Measurements from ENCODE around the gene PTGR3.

The PTGR3 gene

GRCh38 chr18:75170022-75170789 is 38.7 kb downstream of the PTGR3 start:
- TF ChIP-seq, protein P1, sequence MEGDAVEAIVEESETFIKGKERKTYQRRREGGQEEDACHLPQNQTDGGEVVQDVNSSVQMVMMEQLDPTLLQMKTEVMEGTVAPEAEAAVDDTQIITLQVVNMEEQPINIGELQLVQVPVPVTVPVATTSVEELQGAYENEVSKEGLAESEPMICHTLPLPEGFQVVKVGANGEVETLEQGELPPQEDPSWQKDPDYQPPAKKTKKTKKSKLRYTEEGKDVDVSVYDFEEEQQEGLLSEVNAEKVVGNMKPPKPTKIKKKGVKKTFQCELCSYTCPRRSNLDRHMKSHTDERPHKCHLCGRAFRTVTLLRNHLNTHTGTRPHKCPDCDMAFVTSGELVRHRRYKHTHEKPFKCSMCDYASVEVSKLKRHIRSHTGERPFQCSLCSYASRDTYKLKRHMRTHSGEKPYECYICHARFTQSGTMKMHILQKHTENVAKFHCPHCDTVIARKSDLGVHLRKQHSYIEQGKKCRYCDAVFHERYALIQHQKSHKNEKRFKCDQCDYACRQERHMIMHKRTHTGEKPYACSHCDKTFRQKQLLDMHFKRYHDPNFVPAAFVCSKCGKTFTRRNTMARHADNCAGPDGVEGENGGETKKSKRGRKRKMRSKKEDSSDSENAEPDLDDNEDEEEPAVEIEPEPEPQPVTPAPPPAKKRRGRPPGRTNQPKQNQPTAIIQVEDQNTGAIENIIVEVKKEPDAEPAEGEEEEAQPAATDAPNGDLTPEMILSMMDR (IDR thresholded peaks at IDR 0.05; ENCODE audit: borderline replicate concordance, insufficient read depth, low read depth, low read length): no peak
- no peak overlapping the region for H3K4me3 ChIP-seq (ENCODE audit: low read depth, low read length)

DNA sequence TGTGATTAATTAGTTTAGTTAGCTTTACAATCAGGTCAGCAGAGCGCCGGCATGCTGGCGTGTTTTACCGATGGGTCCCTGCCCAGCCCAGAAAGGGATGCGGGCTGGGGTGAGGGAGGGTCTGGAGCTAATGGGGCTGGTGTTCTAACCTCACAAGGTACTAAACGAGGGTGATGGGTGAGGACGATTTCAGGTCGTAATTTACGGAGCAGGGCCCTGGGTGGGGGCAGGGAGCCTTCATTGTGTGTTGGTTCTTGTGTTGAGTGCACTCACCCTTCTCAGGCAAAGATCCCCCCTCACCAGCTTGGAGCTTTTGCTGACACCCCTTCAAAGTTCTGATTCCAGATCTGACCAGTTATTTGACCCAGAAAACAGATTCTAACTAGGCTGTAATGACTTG is 39.5 kb downstream of the PTGR3 start:
- TF ChIP-seq, protein P1 (IDR thresholded peaks at IDR 0.05; ENCODE audit: borderline replicate concordance, insufficient read depth, low read depth, low read length): no peak
- no peak overlapping the region for H3K4me3 ChIP-seq (ENCODE audit: low read depth, low read length)

GRCh38 chr18:75168619-75169018 is 40.3 kb downstream of the PTGR3 start:
- no peak overlapping the region for H3K4me3 ChIP-seq (ENCODE audit: low read depth, low read length)
- TF ChIP-seq, protein P1 (IDR thresholded peaks at IDR 0.05; ENCODE audit: borderline replicate concordance, insufficient read depth, low read depth, low read length): no peak

DNA sequence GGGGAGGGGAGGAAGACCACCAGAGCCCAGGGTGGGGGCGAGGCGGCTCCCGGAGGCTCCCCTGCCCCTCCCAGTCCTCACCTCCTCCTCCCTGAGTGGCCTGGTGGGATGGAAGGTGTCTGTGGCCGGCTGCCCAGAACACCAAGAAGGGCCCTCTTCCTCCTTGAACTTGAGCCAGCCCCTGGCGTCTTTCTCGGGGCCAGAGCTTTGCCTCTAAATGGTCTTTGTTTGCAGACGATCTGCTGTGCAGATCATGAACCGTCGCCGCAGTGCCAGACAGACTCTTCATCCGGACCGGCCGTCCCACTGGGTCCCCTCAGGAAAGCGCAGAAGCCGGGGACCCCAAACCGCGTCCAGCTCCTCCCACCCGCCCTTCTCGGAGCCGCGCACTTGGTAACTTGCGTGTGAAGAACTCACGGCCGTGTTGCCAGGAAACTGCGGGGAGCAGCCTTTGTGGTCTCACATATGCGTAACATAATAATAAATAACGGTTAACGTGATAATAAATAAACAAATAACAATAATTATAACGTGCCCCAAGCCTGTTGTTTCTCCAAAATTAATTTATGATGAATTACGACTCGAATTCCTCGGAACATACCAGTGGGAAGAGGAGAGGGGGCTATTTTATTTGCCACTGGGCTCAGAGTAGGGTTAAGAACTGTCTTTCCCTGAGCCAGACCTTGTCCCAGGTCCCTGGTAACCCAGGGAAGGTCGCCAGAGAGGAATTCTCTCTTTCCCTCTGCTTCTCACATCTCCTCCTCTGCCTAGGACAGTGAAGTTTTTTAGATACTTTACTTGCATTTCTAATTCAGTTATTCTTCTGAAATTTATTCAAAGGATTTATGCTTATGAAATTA is 41.0 kb downstream of the PTGR3 start:
- no peak overlapping the region for H3K4me3 ChIP-seq (ENCODE audit: low read depth, low read length)
- TF ChIP-seq, protein P1 (IDR thresholded peaks at IDR 0.05; ENCODE audit: borderline replicate concordance, insufficient read depth, low read depth, low read length): no peak

DNA sequence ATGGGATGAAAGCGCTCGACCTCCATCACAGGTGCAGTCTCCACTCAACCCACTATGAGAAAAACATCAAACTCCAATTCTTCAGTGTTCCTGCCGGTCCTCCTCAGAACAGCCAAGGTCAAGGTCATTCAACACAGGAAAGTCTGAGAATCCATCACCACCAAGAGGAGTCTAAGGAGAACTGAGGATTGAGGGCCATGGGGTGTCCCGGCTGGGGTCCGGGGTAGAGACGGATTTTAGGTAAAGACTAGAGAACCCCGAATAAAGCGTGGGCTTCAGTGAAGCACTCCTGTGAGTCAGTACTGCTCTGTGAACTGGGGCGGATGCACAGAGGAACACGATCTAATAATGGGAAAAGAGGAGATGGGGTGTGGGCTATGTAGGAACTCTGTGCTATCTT is 41.8 kb downstream of the PTGR3 start:
- TF ChIP-seq, protein P1 (IDR thresholded peaks at IDR 0.05; ENCODE audit: borderline replicate concordance, insufficient read depth, low read depth, low read length): no peak
- no peak overlapping the region for H3K4me3 ChIP-seq (ENCODE audit: low read depth, low read length)

DNA sequence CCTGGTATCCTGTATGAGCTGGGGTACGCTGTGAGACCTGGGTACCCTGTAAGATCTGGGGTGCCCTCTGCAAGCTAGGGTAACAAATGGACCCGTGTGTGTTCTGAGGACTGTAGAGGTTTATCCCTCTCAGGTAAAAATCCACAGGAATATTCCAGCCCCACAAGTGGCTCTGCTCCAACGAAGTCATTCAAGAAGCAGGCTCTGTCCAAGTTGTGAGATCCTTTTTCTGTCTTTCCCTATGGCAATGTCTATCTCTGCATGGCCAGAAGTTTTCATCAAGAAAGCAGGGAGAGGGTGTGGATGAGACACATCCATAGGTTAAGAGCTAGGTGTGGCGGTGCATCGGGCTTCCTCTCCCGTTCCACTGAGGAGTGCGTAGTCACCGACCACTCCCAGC is 43.0 kb downstream of the PTGR3 start:
- no peak overlapping the region for H3K4me3 ChIP-seq (ENCODE audit: low read depth, low read length)
- TF ChIP-seq, protein P1 (IDR thresholded peaks at IDR 0.05; ENCODE audit: borderline replicate concordance, insufficient read depth, low read depth, low read length): no peak
